ENCODE measurements around the gene CYP27B1.

DNA sequence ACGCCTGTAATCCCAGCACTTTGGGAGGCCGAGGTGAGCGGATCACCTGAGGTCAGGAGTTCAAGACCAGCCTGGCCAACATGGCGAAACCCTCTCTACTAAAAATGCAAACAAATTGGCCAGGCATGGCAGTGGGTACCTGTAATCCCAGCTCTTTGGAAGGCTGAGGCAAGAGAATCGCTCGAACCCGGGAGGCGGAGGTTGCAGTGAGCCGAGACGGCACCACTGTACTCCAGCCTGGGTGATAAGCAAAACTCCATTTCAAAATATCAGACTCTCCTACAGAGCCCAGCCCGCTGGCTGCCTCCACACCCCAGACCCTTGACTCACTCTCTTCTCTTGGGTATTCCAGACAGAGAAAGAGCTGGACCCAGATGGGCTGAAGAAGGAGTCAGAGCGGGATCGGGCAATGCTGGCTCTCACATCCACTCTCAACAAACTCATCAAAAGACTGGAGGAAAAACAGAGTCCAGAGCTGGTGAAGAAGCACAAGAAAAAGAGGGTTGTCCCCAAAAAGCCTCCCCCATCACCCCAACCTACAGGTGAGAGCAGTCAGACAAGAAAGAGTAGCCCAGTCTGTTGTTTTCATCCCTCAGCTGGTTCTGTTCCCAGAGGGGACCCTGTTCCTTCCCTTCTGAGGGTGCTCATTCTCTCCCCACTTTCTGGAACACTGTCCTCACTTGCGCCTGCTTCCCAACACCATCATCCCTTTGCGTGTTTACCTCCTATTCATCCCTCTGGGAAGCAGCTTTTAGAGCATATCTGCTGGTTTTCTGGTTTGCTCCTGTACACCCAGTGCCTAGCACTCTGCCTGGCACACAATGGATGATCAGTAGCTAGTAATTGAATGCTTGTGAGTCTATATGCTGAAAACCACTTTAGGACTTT lies 48.0 kb downstream of the CYP27B1 start:
- TF ChIP-seq, protein P1, sequence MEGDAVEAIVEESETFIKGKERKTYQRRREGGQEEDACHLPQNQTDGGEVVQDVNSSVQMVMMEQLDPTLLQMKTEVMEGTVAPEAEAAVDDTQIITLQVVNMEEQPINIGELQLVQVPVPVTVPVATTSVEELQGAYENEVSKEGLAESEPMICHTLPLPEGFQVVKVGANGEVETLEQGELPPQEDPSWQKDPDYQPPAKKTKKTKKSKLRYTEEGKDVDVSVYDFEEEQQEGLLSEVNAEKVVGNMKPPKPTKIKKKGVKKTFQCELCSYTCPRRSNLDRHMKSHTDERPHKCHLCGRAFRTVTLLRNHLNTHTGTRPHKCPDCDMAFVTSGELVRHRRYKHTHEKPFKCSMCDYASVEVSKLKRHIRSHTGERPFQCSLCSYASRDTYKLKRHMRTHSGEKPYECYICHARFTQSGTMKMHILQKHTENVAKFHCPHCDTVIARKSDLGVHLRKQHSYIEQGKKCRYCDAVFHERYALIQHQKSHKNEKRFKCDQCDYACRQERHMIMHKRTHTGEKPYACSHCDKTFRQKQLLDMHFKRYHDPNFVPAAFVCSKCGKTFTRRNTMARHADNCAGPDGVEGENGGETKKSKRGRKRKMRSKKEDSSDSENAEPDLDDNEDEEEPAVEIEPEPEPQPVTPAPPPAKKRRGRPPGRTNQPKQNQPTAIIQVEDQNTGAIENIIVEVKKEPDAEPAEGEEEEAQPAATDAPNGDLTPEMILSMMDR (IDR thresholded peaks at IDR 0.05; ENCODE audit: insufficient read depth, low read length, poor library complexity, severe bottlenecking), result no peak
- TF ChIP-seq EZH2phosphoT487 (conservative IDR thresholded peaks at IDR 0.05; ENCODE audit: low read length), result no peak

Data from SU-DHL-6 (cell line).